ENCODE measurements around the gene FUBP1. TPM values are rescaled to one million over a fixed set of nuclear protein-coding genes. Genes with fewer than 3 reads are reported as not detected.

Gene FUBP1
- total and polyA plus RNA-seq, 2 donors (not counting 3 experiments of a cell fraction or from before 2014, with no cell fraction given) = 112 to 166 TPM

GRCh38 chr1:77996734-77997133, 17.9 kb upstream of the FUBP1 start:
- no peak for FAIRE-seq
- H3K9ac ChIP-seq (replicated peaks; ENCODE audit: extremely low read depth, insufficient read depth, low read length) = no peak overlapping the region
- ChIA-PET CTCF (interaction anchor here (1.2 to 1.7 kb wide), 4 partner anchors 11 to 118 kb away, joined by 3 to 6 read pairs (median 3); partner anchors contain the start of gene FUBP1), POLR2A (interaction anchor here (3.3 kb wide), 1 partner anchor 8 kb away, joined by 22 read pairs; the partner anchor contains the start of gene DNAJB4)
- H3K27me3 ChIP-seq (ENCODE audit: control insufficient read depth in 2 of 2, insufficient read depth in 2 of 2, low read length in 2 of 2) = no peaks in the 10 kb centered on the region
- peaks cover 4 to 5% of the 10 kb centered on the region in 2 experiments for H3K36me3 ChIP-seq (ENCODE audit: control insufficient read depth in 2 of 2, extremely low read depth in 1 of 2, insufficient read depth in 2 of 2, low read length in 2 of 2)
- no peaks in the 10 kb centered on the region for H4K20me1 ChIP-seq (replicated peaks; ENCODE audit: control insufficient read depth, extremely low read depth, insufficient read depth, low read length)
- no TSS peak for BruUV-seq (replicated peaks)
- intact Hi-C loops (cut with micrococcal nuclease) (no loop called here), dilution Hi-C loops (cut with MboI; ENCODE audit: extremely low pct_ligation_motif_present, low sequenced_read_pairs) (no loop called here)
- H3K9me1 ChIP-seq (replicated peaks; ENCODE audit: control insufficient read depth, extremely low read depth, insufficient read depth, low read length) = no peaks in the 10 kb centered on the region
- H3K4me1 ChIP-seq (ENCODE audit: control insufficient read depth, extremely low read depth, insufficient read depth, low read length) = no peaks in the 10 kb centered on the region
- no peak overlapping the region for H3K27ac ChIP-seq (ENCODE audit: insufficient read depth, low read depth, low read length)
- H2AFZ ChIP-seq (ENCODE audit: low read depth, low read length) = no peak overlapping the region
- H3K4me2 ChIP-seq (ENCODE audit: insufficient read depth, low read length) = no peak overlapping the region
- DNase-seq (ENCODE audit: low read depth, low spot score) = no peak
- H3K79me2 ChIP-seq (ENCODE audit: control insufficient read depth, insufficient read depth, low read length) = peaks cover 11% of the 10 kb centered on the region
- TF ChIP-seq EZH2 (IDR thresholded peaks at IDR 0.05; ENCODE audit: borderline replicate concordance, low read depth, low read length, severe bottlenecking) (no peak), CTCF (IDR thresholded peaks at IDR 0.05; ENCODE audit: extremely low read depth in 1 of 2, insufficient read depth in 1 of 2, low read depth in 1 of 2, low read length in 2 of 2) (no peak), FOS (IDR thresholded peaks at IDR 0.05; ENCODE audit: borderline replicate concordance, insufficient read depth, low read length) (no peak), MAX (IDR thresholded peaks at IDR 0.05; ENCODE audit: insufficient read depth, insufficient read length) (no peak), MYC (IDR thresholded peaks at IDR 0.05; ENCODE audit: low read depth, low read length) (no peak), GATA2 (IDR thresholded peaks at IDR 0.05; ENCODE audit: insufficient read depth, insufficient read length, low read depth, low read length) (no peak)
- H3K9me3 ChIP-seq (replicated peaks; ENCODE audit: control insufficient read depth, insufficient read depth, low read length) = no peaks in the 10 kb centered on the region
- no peak overlapping the region for H3K4me3 ChIP-seq (replicated peaks in 1 of 3; ENCODE audit: insufficient read depth in 1 of 3, low read depth in 1 of 3, low read length in 3 of 3)
